ENCODE measurements around the gene TMEM175.

- TF ChIP-seq POLR2AphosphoS5 (IDR thresholded peaks at IDR 0.05) (no peak), POLR2A (IDR thresholded peaks at IDR 0.05) (no peak)
- TF ChIP-seq, protein P1, sequence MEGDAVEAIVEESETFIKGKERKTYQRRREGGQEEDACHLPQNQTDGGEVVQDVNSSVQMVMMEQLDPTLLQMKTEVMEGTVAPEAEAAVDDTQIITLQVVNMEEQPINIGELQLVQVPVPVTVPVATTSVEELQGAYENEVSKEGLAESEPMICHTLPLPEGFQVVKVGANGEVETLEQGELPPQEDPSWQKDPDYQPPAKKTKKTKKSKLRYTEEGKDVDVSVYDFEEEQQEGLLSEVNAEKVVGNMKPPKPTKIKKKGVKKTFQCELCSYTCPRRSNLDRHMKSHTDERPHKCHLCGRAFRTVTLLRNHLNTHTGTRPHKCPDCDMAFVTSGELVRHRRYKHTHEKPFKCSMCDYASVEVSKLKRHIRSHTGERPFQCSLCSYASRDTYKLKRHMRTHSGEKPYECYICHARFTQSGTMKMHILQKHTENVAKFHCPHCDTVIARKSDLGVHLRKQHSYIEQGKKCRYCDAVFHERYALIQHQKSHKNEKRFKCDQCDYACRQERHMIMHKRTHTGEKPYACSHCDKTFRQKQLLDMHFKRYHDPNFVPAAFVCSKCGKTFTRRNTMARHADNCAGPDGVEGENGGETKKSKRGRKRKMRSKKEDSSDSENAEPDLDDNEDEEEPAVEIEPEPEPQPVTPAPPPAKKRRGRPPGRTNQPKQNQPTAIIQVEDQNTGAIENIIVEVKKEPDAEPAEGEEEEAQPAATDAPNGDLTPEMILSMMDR (IDR thresholded peaks at IDR 0.05), result no peak
These were observed 22.2 kb downstream of the TMEM175 start for GRCh38 chr4:954211-955020.

All from prostate gland (tissue), 2 donors.